Umbilical cord (tissue), 2 donors: Measurements from ENCODE around the gene RNASE9. TPM values are rescaled to one million over a fixed set of nuclear protein-coding genes. Genes with fewer than 3 reads are reported as not detected.
"Not testable (repeated sequence)": the region's sequence is repeated elsewhere in the genome, so short reads cannot be mapped to it uniquely, and the experiment has no call there.

ENCODE experiments used
- DNase-seq: peaks from one replicate; pipeline ENCODE4 v3.0.0-alpha.2; 2015; ENCODE audit warnings: low spot score
- total RNA-seq: library from RNA; depleted of rRNA; stranded (reverse); fragments of >200 nt; gene quantifications from one replicate; pipeline ENCODE4 v1.2.3, GENCODE V29; 2014; ENCODE audit warnings: low replicate concordance; ENCODE audit not compliant: insufficient read depth

The RNASE9 gene
- total RNA-seq: 9.6 TPM

- DNase-seq: no peak
Observed at GRCh38 chr14:20560961-20561360, at the start of gene RNASE9. Gene RNASE9, minus strand, starts transcription at chr14:20561047.

DNA sequence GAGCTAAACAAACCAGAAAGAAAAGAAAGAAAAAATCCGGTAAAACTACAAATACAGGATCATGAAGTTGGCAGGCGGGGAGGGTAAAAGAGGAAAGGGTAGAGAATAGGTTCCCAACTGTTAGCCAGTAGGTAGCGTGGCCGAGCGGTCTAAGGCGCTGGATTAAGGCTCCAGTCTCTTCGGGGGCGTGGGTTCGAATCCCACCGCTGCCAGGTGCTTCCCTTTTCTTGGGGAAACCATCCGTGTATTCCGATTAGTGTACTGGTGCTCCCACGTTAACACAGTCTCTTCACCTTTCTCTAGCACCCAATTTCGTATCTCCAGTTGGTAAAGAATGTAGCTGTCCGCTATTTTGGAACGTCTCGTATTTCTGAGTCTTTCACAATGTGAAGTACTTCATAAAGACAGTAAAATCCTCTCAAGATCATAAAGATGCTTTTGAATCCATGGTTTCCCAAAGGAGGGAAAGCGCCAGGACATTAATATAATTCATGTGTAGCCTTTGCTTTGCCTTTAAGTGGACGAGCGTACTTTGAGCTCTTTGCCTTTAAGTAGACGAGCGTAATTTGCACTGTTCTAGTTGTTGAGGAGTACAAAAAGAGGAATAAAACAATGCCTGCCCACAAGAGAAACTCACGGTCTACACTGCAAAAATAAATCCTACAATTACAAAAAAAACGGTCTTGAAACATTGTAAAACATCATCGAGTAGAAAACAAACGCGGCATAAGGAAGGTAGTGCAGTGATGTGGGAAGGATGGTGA lies 49.3 kb upstream of the RNASE9 start:
- peak; percentile 75 for DNase-seq

GRCh38 chr14:20609215-20610001 lies 48.6 kb upstream of the RNASE9 start:
- DNase-seq: peak; percentile 95

DNA sequence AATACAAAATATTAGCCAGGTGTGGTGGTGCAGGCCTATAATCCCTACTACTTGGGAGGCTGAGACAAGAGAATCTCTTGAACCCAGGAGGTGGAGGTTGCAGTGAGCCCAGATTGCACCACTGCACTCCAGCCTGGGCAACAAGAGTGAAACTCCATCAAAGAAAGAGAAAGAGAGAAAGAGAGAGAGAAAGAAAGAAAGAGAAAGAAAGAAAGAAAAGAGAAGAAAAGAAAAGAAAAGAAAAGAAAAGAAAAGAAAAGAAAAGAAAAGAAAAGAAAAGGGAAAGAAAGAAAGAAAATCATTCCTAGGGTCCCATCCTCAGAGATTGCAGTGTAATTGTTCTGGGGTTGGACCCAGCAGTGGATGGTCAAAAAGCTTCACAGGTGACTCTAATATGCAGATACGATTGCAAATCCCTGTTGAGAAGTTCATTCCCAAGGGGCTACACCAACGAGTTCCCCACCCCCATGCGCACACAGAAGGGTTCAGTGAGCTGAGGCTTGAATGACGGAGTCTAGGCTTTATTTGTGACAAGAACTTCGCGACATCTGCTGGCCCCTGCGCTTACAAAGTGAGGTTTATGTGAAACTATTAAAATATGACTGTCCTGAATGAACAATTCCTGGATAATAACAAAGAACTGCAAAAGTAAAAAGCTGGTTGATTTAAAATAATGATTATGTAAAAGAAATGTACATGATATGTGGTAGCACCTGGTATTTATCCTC lies 47.7 kb upstream of the RNASE9 start:
- DNase-seq: no peak

DNA sequence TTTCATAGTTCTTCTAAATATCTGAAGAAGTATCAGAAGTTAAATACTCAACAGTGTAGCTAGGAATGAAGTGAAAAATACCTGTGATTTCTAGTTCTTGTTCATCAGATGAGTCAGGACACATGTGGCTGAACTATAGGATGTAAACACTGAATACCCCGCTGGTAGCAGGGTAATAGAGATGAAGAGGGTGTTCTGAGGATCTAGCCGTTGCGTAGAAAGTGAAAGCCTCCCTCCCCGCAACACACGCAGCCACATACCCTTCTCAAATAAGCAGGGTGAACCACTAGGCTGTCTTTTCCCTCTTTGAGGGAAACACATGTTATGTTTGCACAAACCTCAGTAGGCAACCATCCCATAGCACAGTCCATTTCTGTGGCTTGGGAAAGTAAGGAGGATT lies 46.8 kb upstream of the RNASE9 start:
- DNase-seq: no peak

GRCh38 chr14:20606902-20607242 lies 46.0 kb upstream of the RNASE9 start:
- DNase-seq: no peak

GRCh38 chr14:20606190-20606901 lies 45.5 kb upstream of the RNASE9 start:
- no peak for DNase-seq

DNA sequence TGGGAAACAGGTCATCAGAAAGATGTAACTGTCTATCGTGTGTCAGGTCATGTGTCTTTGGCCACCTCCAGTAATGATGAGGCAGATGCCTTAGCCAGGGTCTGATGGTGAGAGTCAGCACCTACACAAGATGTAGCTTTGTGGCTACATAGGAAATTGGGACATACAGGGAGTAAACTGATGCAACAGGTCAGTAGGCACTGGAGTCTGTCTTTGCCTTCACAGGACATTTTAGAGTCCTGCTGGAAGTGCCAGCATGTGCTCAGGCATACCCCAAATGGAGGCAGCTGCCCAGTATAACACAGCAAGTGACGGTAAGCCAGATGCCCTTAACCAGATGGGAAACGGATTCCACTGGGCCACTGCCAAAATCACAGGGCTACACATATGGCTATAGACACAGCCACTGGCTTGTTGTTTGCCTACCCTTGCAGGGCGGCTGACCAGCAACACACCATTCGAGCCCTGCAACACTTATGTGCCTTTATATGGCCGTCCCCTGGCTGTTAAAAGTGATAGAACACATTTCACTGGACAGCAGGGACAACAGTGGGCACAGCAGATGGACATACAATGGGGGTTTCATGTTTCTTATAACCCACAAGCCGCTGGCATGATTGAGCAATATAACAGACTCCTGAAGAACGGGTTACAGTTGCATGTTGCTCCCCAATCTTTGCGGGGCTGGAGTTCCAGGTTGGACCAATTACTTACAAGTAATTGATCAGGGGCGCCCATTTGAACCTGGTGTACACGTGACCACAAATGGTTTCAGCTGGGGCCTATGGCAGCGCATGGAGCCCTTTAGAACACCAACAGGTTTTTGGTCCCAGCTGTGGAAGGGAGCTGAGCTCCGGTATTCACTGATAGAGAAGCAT lies 43.2 kb upstream of the RNASE9 start:
- no peak for DNase-seq

GRCh38 chr14:20602583-20602982 lies 41.7 kb upstream of the RNASE9 start:
- no peak for DNase-seq

- DNase-seq: no peak
Observed at GRCh38 chr14:20601522-20601921, 40.7 kb upstream of the RNASE9 start.

GRCh38 chr14:20597108-20597507 lies 36.3 kb upstream of the RNASE9 start:
- no peak for DNase-seq

GRCh38 chr14:20595726-20596125 lies 34.9 kb upstream of the RNASE9 start:
- DNase-seq: not testable (repeated sequence)

DNA sequence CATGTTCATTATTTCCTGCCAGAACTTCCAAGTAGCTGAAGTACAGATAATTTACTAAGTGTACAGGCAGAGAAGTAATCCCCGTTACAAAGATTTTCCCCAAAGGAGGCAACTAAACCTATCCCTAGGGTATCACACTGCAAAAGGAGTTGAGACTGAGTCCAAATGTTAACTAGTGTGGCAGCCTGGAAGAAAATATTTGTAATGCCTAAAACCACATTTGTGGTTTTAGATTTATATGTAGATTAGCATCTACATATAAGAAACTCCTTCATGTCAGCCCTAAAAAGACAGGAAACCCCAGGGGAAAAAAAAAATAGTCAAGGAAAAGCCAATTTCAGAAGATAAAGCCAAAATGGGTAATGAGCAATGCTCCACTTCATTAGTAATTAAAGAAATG lies 31.7 kb upstream of the RNASE9 start:
- no peak for DNase-seq

DNA sequence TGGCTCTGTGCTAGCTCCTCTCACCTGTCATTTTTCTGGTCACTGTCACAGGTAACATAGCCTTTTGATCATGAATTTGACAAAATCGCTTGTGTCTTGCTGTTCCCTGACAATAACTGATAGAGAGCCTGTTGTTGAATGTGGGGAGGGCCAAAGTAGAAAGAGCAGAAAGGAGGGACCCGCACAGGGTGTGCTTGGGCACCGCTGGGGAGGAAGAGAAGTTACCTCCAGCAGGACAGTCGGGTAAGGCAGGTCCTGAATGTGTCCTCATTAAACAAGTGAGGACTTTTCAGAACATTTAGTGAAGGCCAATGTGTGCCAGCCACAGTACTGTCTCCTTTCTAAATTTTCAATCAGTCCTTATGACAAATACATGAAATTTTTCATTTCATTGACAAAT lies 30.4 kb upstream of the RNASE9 start, which contains the start of gene RNASE12:
Gene RNASE12 (minus strand): TSS at position 142 of the 400 bp plus-strand sequence. CDS start 653 bp downstream, outside the sequence.
- no peak for DNase-seq

DNA sequence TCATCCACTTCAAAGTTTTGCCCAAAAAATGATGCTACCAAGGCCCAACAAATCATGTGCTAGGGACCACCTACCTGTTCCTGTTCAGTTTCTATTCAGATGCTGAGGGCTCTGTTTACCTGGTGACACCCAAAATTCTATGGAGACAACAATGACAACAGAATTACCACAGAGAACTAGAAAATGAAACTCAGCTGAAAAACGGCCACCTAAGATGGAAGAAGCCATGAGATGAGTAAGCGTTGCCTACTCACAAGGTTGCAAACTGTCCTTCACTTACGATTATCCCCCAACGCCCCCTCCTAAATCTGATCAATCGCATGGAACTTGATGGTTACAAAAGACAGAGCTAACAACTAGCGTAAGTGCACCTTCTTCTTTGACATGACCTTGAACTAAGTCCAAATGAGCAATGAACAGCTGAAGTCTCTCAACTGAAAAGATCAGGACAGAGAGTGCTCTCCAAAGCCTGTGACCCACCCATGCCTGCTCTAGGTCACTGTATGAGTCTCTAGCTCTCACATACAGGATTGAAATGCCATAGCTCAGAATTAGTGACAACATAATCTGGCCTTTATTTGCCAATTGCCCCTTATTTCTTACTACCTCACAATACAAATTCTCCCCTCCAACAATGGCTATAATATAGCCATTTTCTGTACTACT lies 26.8 kb upstream of the RNASE9 start, which contains the start of gene RNASE11:
Gene RNASE11 (minus strand): TSS at position 513 of the 666 bp plus-strand sequence.
- no peak for DNase-seq

DNA sequence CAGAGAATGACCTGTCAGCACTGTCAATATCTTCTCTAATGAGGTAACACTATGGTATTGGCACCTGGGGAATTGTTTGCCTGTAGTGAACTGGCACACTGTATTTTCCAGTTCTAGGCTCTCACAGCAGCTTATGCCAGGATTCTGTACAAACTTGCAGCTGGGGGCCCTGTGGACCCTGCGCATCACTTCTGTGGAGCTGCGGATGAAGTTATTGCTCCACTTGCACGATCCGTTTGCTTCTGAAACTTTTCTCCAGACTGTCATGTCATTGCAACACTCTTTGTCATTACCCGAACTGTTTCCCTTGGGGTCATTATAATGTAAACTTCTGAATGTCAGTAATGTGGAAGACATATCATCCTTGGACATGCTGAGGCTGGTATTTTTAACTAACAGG lies 23.1 kb upstream of the RNASE9 start:
- DNase-seq: no peak

- no peak for DNase-seq
Observed at GRCh38 chr14:20583142-20583541, 22.3 kb upstream of the RNASE9 start.

DNA sequence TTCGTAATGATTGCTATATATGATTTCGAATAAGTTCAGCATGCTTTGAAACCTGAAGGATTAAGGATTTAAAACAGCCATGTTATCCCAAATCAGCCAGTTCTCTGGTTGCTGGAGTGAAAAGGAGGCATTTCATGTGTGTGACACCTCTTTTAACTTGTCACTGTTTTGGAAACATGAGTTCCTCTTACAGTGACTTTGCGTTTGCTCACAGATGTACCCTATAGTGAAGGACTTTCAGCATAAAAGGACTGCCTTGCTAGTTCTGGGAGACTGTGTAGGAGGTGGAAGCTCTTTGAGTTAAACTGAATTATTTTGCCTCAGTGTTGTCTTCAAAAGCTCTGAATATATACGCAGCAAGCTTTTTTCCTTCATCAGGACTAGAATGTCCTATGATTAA lies 19.4 kb upstream of the RNASE9 start:
- DNase-seq: no peak

DNA sequence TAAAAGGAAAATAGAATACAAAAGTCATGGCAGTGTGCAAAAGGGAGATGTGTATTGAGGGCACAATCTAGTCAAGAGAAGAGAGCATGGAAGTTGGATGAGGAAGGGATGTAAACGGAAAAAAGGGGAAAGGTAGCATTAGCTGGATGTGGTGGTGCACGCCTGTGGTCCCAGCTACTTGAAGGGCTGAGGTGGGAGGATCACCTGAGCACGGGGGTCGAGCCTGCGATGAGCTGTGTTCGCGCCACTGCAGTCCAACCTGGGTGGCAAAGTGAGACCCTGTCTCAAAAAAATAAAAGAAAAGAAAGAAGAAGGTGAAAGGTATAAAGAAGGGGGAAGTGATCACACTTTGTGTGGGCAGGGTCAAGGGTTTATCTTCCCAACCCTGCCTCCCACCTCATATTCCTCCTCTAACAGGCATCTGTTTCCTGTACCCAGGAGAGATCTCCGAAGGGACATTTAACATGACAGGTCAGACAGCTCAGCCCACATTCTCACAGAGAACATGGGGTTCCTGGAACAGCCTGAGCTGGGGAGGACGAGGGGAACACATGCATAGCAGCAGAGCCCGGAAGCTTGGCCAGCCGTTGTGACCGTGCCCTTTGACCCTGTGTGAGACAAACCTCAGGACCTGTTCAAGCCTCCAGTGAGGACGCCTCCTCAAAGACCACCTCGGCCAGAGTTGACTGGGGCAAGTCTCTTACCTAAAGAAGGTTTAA lies 18.1 kb upstream of the RNASE9 start:
- DNase-seq: no peak
